Measurements from ENCODE around the gene USH1G. TPM values are rescaled to one million over a fixed set of nuclear protein-coding genes. Genes with fewer than 3 reads are reported as not detected.
A peak's percentile ranks its signal among the peaks of the same experiment; 100 is the strongest.

USH1G gene
- polyA plus RNA-seq, 3 donors, result not detected

DNA sequence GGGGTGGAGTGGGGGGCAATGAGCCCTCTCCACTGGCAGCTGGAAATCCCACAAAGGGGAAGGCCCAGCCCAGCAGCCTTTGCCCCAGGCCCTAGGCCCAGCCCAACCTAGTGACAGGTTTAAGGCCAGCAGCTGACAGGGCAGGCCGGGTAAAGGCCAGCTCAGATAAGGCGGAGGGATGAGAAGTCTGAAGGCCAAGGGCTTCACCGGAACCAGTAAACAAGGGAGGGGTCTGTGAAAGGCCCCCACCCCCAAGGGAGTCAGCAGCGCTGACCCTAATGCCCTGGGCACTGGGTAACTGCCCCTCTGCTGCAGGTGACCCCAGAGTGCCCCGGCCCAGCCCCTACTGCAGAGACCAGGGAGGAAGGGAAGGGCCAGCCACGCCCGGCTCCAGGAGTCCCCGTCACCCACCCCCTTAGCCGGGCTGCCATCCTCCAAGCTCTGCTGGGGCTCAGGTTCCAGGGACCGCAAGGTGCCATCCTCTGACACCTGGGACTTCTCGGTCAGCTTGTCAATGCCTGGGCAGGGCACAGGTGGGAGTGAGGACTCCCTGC, 30.2 kb upstream of the USH1G start:
- Histone ChIP-seq H3K36me3 (replicated peaks in 1 of 2; ENCODE audit: control insufficient read depth in 1 of 2, insufficient read depth in 2 of 2, low read length in 2 of 2) (no peaks in the 10 kb centered on the region), H3K27me3 (ENCODE audit: control insufficient read depth in 2 of 2, insufficient read depth in 2 of 2, low read length in 2 of 2) (peaks cover 0 to 9% of the 10 kb centered on the region in 2 donors), H2AFZ (ENCODE audit: insufficient read depth, low read depth, low read length, poor library complexity, severe bottlenecking) (no peak overlapping the region), H3K4me2 (replicated peaks; ENCODE audit: extremely low read depth, low read length, poor library complexity, severe bottlenecking) (no peak overlapping the region), H3K9ac (ENCODE audit: insufficient read depth, low read length, poor library complexity, severe bottlenecking) (no peak overlapping the region), H3K27ac (ENCODE audit: low read depth in 1 of 2, low read length in 2 of 2) (no peak overlapping the region), H4K20me1 (ENCODE audit: insufficient read depth, low read length) (no peaks in the 10 kb centered on the region), H3K4me3 (replicated peaks in 1 of 3; ENCODE audit: low read depth in 2 of 3, low read length in 3 of 3) (no peak overlapping the region), H3K4me1 (ENCODE audit: control insufficient read depth in 1 of 2, insufficient read depth in 2 of 2, low read length in 2 of 2) (no peaks in the 10 kb centered on the region), H3K79me2 (ENCODE audit: insufficient read depth, low read length) (no peaks in the 10 kb centered on the region), H3K9me3 (replicated peaks in 1 of 2; ENCODE audit: control insufficient read depth in 1 of 2, insufficient read depth in 1 of 2, low read length in 2 of 2) (peaks cover 5 to 12% of the 10 kb centered on the region in 2 donors)
- no peaks in the 10 kb centered on the region for H3K36me3 Mint-ChIP-seq
- WGBS (ENCODE audit: insufficient coverage), result 86% methylated on average over 10 of the region's 11 CpGs
- intact Hi-C loops (cut with micrococcal nuclease), result loop anchor here in 1 of 2 donors (10.0 kb wide), 1 partner anchor 208 kb away; the partner anchor contains the start of gene NHERF1
- H3K27ac Mint-ChIP-seq, result peak overlapping the region in 1 of 7 donors; percentile 20
- H3K9me3 Mint-ChIP-seq, result peaks cover 4 to 14% (median 13%) of the 10 kb centered on the region in 7 donors
- TF ChIP-seq, protein P1, sequence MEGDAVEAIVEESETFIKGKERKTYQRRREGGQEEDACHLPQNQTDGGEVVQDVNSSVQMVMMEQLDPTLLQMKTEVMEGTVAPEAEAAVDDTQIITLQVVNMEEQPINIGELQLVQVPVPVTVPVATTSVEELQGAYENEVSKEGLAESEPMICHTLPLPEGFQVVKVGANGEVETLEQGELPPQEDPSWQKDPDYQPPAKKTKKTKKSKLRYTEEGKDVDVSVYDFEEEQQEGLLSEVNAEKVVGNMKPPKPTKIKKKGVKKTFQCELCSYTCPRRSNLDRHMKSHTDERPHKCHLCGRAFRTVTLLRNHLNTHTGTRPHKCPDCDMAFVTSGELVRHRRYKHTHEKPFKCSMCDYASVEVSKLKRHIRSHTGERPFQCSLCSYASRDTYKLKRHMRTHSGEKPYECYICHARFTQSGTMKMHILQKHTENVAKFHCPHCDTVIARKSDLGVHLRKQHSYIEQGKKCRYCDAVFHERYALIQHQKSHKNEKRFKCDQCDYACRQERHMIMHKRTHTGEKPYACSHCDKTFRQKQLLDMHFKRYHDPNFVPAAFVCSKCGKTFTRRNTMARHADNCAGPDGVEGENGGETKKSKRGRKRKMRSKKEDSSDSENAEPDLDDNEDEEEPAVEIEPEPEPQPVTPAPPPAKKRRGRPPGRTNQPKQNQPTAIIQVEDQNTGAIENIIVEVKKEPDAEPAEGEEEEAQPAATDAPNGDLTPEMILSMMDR (IDR thresholded peaks at IDR 0.05), result no peak
- peaks cover 6% of the 10 kb centered on the region for H3K4me1 Mint-ChIP-seq
- H3K27me3 Mint-ChIP-seq (ENCODE audit: low read depth in 3 of 3), result peaks cover 6 to 21% (median 15%) of the 10 kb centered on the region in 3 donors
- no peak overlapping the region for H3K4me3 Mint-ChIP-seq
- DNase-seq, result no peak

DNA sequence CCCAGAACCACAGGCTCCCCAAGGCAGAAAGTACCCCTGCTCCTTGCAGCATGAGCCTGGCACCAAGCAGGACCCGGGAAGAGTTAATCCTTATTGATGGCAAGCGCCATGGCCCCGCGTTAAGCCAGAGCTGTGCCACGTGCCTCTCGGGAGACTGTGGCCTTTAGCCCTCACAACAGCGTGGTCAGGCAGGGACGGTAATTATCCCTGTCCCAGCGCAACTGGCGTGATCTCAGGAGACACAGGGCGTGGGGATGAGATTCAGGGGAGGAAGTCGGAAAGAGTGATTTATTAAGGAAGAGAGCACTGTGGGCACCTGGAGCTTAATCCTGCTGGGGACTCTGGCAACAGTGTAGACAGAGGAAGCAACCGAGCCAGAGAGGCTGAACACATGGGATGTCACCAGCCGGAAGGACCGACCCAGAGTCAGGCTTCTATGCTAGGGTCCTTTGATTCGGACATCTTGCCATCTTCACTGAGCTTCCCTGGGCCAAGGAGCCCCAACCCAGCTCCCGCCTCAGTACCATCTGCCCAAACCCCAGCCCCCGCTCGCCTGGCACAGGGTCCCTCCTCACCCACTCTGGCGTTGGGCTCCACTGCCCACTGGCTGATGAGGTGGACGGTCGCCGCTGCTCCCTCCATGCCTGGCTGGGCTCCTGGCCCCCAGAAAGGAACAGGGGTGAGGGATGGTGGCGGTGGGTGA, 29.5 kb upstream of the USH1G start:
- no peak overlapping the region for H3K4me2 ChIP-seq (replicated peaks; ENCODE audit: extremely low read depth, low read length, poor library complexity, severe bottlenecking)
- no peak overlapping the region for H2AFZ ChIP-seq (ENCODE audit: insufficient read depth, low read depth, low read length, poor library complexity, severe bottlenecking)
- no peak for DNase-seq
- WGBS (ENCODE audit: insufficient coverage), result 77% methylated on average over 16 of the region's 24 CpGs
- TF ChIP-seq, protein P1 (IDR thresholded peaks at IDR 0.05), result no peak
- Mint-ChIP-seq H3K4me1 (peaks cover 6% of the 10 kb centered on the region), H3K27ac (peak overlapping the region in 1 of 7 donors; percentile 54), H3K9me3 (peaks cover 4 to 14% (median 13%) of the 10 kb centered on the region in 7 donors), H3K36me3 (no peaks in the 10 kb centered on the region), H3K4me3 (peak overlapping the region in 1 of 2 donors; percentile 33), H3K27me3 (ENCODE audit: low read depth in 3 of 3) (peaks cover 6 to 23% (median 15%) of the 10 kb centered on the region in 3 donors)
- H3K9ac ChIP-seq (ENCODE audit: insufficient read depth, low read length, poor library complexity, severe bottlenecking), result no peak overlapping the region
- H3K4me3 ChIP-seq (replicated peaks in 1 of 3; ENCODE audit: low read depth in 2 of 3, low read length in 3 of 3), result no peak overlapping the region
- no peak overlapping the region for H3K27ac ChIP-seq (ENCODE audit: low read depth in 1 of 2, low read length in 2 of 2)
- H3K27me3 ChIP-seq (ENCODE audit: control insufficient read depth in 2 of 2, insufficient read depth in 2 of 2, low read length in 2 of 2), result peaks cover 0 to 9% of the 10 kb centered on the region in 2 donors
- H3K36me3 ChIP-seq (replicated peaks in 1 of 2; ENCODE audit: control insufficient read depth in 1 of 2, insufficient read depth in 2 of 2, low read length in 2 of 2), result no peaks in the 10 kb centered on the region
- H3K4me1 ChIP-seq (ENCODE audit: control insufficient read depth in 1 of 2, insufficient read depth in 2 of 2, low read length in 2 of 2), result no peaks in the 10 kb centered on the region
- H3K9me3 ChIP-seq (replicated peaks in 1 of 2; ENCODE audit: control insufficient read depth in 1 of 2, insufficient read depth in 1 of 2, low read length in 2 of 2), result peaks cover 5 to 12% of the 10 kb centered on the region in 2 donors
- intact Hi-C loops (cut with micrococcal nuclease), result loop anchor here in 1 of 2 donors (10.0 kb wide), 1 partner anchor 208 kb away; the partner anchor contains the start of gene NHERF1
- no peaks in the 10 kb centered on the region for H4K20me1 ChIP-seq (ENCODE audit: insufficient read depth, low read length)
- H3K79me2 ChIP-seq (ENCODE audit: insufficient read depth, low read length), result no peaks in the 10 kb centered on the region
